Measurements from ENCODE around the gene AADACL2.
"Not testable (repeated sequence)": the region's sequence is repeated elsewhere in the genome, so short reads cannot be mapped to it uniquely, and the experiment has no call there.

DNA sequence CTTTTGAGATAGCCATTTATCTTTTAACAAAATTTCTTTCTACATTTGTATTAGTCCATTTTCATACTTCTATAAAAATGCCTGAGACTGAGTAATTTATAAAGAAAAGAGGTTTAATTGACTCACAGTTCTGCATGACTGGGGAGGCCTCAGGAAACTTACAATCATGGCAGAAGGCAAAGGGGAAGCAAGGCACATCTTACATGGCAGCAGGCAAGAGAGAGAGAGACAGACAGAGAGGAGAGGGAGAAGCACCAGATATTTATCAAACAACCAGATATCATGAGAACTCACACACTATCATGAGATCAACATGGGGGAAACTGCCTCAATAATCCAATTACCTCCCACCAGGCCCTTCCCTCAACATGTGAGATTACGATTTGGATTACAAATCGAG, 57.0 kb downstream of the AADACL2 start:
- not testable (repeated sequence) for TF ChIP-seq CTCF, POLR2A (IDR thresholded peaks at IDR 0.05)

Measured in uterus (tissue), 2 donors.